Liver (tissue), 9 donors: ENCODE data around the gene OR4K5. TPM values are rescaled to one million over a fixed set of nuclear protein-coding genes. Genes with fewer than 3 reads are reported as not detected.
"Not testable (repeated sequence)": the region's sequence is repeated elsewhere in the genome, so short reads cannot be mapped to it uniquely, and the experiment has no call there.

ENCODE experiments used
- DNase-seq: peaks from one replicate; pipeline ENCODE4 v3.0.0-alpha.2; 2017; ENCODE audit warnings: low spot score
- H3K27ac ChIP-seq, 2 donors: one replicate each; pipeline ENCODE4 v1.7.0; 2013; ENCODE audit warnings: inconsistent platforms in 2 of 2, low read length in 2 of 2, control low read depth in 1 of 2, low read depth in 1 of 2, mild to moderate bottlenecking in 1 of 2
- H3K27me3 ChIP-seq, 4 donors: one replicate each; pipeline versions ENCODE4 v1.6.1 to v1.7.0; 2013; ENCODE audit warnings: low read length in 3 of 4, inconsistent platforms in 1 of 4, mild to moderate bottlenecking in 1 of 4, moderate library complexity in 1 of 4; ENCODE audit not compliant: control insufficient read depth in 4 of 4, insufficient read depth in 4 of 4
- H3K36me3 ChIP-seq, 4 donors: one replicate each; pipeline versions ENCODE4 v1.6.1 to v1.7.0; 2013; ENCODE audit warnings: low read length in 3 of 4, mild to moderate bottlenecking in 3 of 4, low read depth in 1 of 4, moderate library complexity in 1 of 4; ENCODE audit not compliant: control insufficient read depth in 4 of 4, insufficient read depth in 3 of 4
- H3K4me1 ChIP-seq, 4 donors: one replicate each; pipeline versions ENCODE4 v1.6.1 to v1.7.0; 2013; ENCODE audit warnings: low read length in 3 of 4, mild to moderate bottlenecking in 3 of 4, moderate library complexity in 1 of 4; ENCODE audit not compliant: control insufficient read depth in 4 of 4, insufficient read depth in 4 of 4
- H3K4me3 ChIP-seq, 3 donors: one replicate each; pipeline versions ENCODE4 v1.6.1 to v1.7.0; 2013; ENCODE audit warnings: low read length in 3 of 3, control low read depth in 1 of 3, low read depth in 1 of 3, mild to moderate bottlenecking in 1 of 3
- H3K9ac ChIP-seq, 2 donors: one replicate each; pipeline ENCODE4 v1.7.0; 2013; ENCODE audit warnings: low read length in 2 of 2, mild to moderate bottlenecking in 2 of 2, moderate library complexity in 2 of 2, control low read depth in 1 of 2, low read depth in 1 of 2
- H3K9me3 ChIP-seq, 4 donors: one replicate each; pipeline versions ENCODE4 v1.6.1 to v1.7.0; 2013; ENCODE audit warnings: low read length in 3 of 4; ENCODE audit not compliant: control insufficient read depth in 4 of 4
- WGBS: extraction: QIAGEN DNeasy Blood & Tissue Kit; methylation state at CpG from one replicate; pipeline ENCODE4 v1.1.7; 2013; 5-methylcytosine and 5-hydroxymethylcytosine counted together
- polyA plus RNA-seq, 2 donors: library from polyadenylated mRNA; stranded (reverse) in 1 of 2; unstranded in 1 of 2; fragments of 200-250 nt in 1 of 2; fragments of >200 nt in 1 of 2; fragmentation: Nextera tagmentation in 1 of 2; extraction: Ambion mirVana in 1 of 2; gene quantifications; one replicate each; pipeline versions ENCODE4 v1.2.1 to v1.2.3, GENCODE V29; 2013 to 2015
- total RNA-seq, 2 donors: library from RNA; depleted of rRNA; stranded (reverse); fragments of >200 nt; gene quantifications; one replicate each; pipeline ENCODE4 v1.2.3, GENCODE V29; 2014
- donor health status: healthy.
- donor health status: healthy.
- donor health status: healthy.
- donor health status: healthy.
- donor health status: healthy.

Gene OR4K5
- total and polyA plus RNA-seq, 4 donors = not detected

DNA sequence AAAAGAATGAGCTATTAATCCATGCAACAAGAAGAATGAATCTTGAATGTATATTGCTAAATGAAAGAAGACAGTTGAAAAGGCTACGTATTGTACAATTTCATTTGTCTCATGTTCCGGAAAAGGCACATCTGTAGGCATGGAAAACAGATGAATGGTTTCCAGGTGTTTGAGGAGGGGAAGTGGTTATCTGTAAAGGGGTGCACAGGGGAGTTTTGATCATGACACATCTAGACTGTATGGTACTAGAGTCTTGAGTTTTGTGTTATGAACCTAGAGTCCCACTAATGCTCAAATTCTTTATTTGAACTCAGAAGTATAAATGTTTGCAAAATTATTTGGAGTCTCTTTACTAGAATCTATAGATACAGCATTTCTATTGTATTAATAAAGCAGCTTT, 49.3 kb downstream of the OR4K5 start:
- H3K9me3 ChIP-seq, DNase-seq, H3K27ac ChIP-seq, H3K4me1 ChIP-seq, H3K9ac ChIP-seq, H3K36me3 ChIP-seq, H3K27me3 ChIP-seq, H3K4me3 ChIP-seq: not testable (repeated sequence)
- WGBS = 57% methylated on average over 2 of the region's 2 CpGs

Other genes starting within 250 kb of the OR4K5 start
- not detected for gene OR11H2, start 206.7 kb upstream of the OR4K5 start, total RNA-seq
- not detected for gene OR11H2, start 206.7 kb upstream of the OR4K5 start, polyA plus RNA-seq
- gene OR4Q3, start 177.0 kb upstream of the OR4K5 start, total RNA-seq = not detected
- gene OR4Q3, start 177.0 kb upstream of the OR4K5 start, polyA plus RNA-seq = not detected
- gene OR4M1, start 147.1 kb upstream of the OR4K5 start, total RNA-seq = not detected
- not detected for gene OR4M1, start 147.1 kb upstream of the OR4K5 start, polyA plus RNA-seq
- not detected for gene OR4N2, start 116.8 kb upstream of the OR4K5 start, total RNA-seq
- not detected for gene OR4N2, start 116.8 kb upstream of the OR4K5 start, polyA plus RNA-seq
- not detected for gene OR4K2, start 45.5 kb upstream of the OR4K5 start, total RNA-seq
- gene OR4K2, start 45.5 kb upstream of the OR4K5 start, polyA plus RNA-seq = not detected
- gene OR4K1, start 10.3 kb downstream of the OR4K5 start, total RNA-seq = not detected
- gene OR4K1, start 10.3 kb downstream of the OR4K5 start, polyA plus RNA-seq = not detected
- not detected for gene OR4K15, start 55.0 kb downstream of the OR4K5 start, total RNA-seq
- not detected for gene OR4K15, start 55.0 kb downstream of the OR4K5 start, polyA plus RNA-seq
- gene OR4Q2, start 81.6 kb downstream of the OR4K5 start, total RNA-seq = not detected
- not detected for gene OR4Q2, start 81.6 kb downstream of the OR4K5 start, polyA plus RNA-seq
- not detected for gene OR4K14, start 98.7 kb downstream of the OR4K5 start, total RNA-seq
- not detected for gene OR4K14, start 98.7 kb downstream of the OR4K5 start, polyA plus RNA-seq
- not detected for gene OR4K13, start 115.4 kb downstream of the OR4K5 start, total RNA-seq
- not detected for gene OR4K13, start 115.4 kb downstream of the OR4K5 start, polyA plus RNA-seq
- gene OR4L1, start 139.4 kb downstream of the OR4K5 start, total RNA-seq = not detected
- gene OR4L1, start 139.4 kb downstream of the OR4K5 start, polyA plus RNA-seq = not detected
- not detected for gene OR4K17, start 190.1 kb downstream of the OR4K5 start, total RNA-seq
- not detected for gene OR4K17, start 190.1 kb downstream of the OR4K5 start, polyA plus RNA-seq
- gene OR4N5, start 218.2 kb downstream of the OR4K5 start, total RNA-seq = not detected
- gene OR4N5, start 218.2 kb downstream of the OR4K5 start, polyA plus RNA-seq = not detected